ENCODE measurements around the gene ITPRIP.

ITPRIP gene

DNA sequence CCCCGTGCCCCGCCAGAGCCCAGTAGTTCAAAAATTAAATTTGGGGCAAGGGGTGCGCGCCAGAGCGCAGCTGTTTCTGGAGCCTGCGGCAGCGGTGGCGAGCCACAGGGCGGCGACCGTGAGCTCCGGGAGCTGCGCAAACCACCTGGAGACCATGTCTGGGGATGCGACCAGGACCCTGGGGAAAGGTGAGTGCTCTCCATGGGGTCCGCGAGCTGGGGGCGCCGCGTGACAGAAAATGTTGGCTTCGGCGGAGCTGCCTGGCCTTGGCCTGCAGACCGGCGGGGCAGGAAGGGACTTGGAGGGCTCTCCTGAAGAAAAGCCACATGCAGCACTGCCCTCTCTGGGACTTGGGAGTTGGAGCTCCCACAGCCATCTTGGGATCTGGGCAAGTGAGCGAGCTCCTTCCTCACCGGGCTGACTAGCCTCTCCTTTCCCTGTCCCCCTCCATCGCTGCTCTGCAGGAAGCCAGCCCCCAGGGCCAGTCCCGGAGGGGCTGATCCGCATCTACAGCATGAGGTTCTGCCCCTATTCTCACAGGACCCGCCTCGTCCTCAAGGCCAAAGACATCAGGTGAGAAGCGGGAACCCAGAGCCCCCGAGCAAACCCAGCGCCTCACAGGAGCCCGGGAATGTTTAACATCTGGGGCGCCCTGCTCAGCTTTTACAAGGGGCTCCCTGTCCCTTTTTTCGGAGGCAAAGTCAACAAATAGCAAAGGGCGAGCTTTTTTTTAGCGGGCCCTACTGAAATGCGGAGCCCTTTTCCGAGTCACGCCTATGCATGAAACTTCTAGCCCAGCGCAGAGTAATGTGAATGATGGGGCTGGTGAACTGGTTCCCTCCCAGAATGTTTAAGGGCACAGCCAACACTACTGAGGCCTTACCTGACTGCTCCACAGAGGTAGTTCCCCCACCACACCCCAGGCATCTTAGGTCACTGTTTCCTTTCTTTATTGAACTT is 63.2 kb downstream of the ITPRIP start (continued):
- no peak for TF ChIP-seq RBAK (tag by site-specific recombination; IDR thresholded peaks at IDR 0.05)
- TF ChIP-seq YY2 (tag by site-specific recombination; IDR thresholded peaks at IDR 0.05) = peak; percentile 64; the same call in 1 of the 2 replicates
- TF ChIP-seq ZNF302 (tag by site-specific recombination; IDR thresholded peaks at IDR 0.05; ENCODE audit: low read depth) = no peak
- TF ChIP-seq ZNF501 (tag by site-specific recombination; IDR thresholded peaks at IDR 0.05) = peak; percentile 39; the same call in 1 of the 2 replicates
- TF ChIP-seq ZNF426 (tag by site-specific recombination; IDR thresholded peaks at IDR 0.05) = no peak
- no peak for TF ChIP-seq ZNF555 (tag by site-specific recombination; conservative IDR thresholded peaks at IDR 0.05)
- no peak for TF ChIP-seq BCL11A (tag by site-specific recombination; IDR thresholded peaks at IDR 0.05; ENCODE audit: low read depth)
- TF ChIP-seq, protein P1, sequence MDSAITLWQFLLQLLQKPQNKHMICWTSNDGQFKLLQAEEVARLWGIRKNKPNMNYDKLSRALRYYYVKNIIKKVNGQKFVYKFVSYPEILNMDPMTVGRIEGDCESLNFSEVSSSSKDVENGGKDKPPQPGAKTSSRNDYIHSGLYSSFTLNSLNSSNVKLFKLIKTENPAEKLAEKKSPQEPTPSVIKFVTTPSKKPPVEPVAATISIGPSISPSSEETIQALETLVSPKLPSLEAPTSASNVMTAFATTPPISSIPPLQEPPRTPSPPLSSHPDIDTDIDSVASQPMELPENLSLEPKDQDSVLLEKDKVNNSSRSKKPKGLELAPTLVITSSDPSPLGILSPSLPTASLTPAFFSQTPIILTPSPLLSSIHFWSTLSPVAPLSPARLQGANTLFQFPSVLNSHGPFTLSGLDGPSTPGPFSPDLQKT (IDR thresholded peaks at IDR 0.05; ENCODE audit: borderline replicate concordance, low read depth, low read length) = no peak
- TF ChIP-seq ZEB2 (tag by site-specific recombination; IDR thresholded peaks at IDR 0.05) = peak; percentile 78
- no peak for TF ChIP-seq ZNF670 (tag by site-specific recombination; IDR thresholded peaks at IDR 0.05; ENCODE audit: low read depth)
- TF ChIP-seq ZFP41 (tag by site-specific recombination; IDR thresholded peaks at IDR 0.05; ENCODE audit: borderline replicate concordance) = no peak
- TF ChIP-seq ZNF561 (tag by site-specific recombination; IDR thresholded peaks at IDR 0.05; ENCODE audit: borderline replicate concordance) = peak; percentile 86; the same call in 1 of the 2 replicates
- TF ChIP-seq ZNF654 (tag by site-specific recombination; IDR thresholded peaks at IDR 0.05; ENCODE audit: low read depth) = peak; percentile 33
- no peak for TF ChIP-seq WT1 (tag by site-specific recombination; IDR thresholded peaks at IDR 0.05)
- TF ChIP-seq, protein P2, sequence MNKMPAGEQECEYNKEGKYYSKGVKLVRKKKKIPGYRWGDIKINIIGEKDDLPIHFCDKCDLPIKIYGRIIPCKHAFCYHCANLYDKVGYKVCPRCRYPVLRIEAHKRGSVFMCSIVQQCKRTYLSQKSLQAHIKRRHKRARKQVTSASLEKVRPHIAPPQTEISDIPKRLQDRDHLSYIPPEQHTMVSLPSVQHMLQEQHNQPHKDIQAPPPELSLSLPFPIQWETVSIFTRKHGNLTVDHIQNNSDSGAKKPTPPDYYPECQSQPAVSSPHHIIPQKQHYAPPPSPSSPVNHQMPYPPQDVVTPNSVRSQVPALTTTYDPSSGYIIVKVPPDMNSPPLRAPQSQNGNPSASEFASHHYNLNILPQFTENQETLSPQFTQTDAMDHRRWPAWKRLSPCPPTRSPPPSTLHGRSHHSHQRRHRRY (tag by site-specific recombination; IDR thresholded peaks at IDR 0.05) = no peak
- TF ChIP-seq ZNF558 (tag by site-specific recombination; IDR thresholded peaks at IDR 0.05) = no peak
- no peak for TF ChIP-seq BCL11B (tag by site-specific recombination; IDR thresholded peaks at IDR 0.05; ENCODE audit: low read depth)
- TF ChIP-seq ZNF624 (tag by site-specific recombination; IDR thresholded peaks at IDR 0.05) = no peak
- no peak for TF ChIP-seq ZSCAN30 (tag by site-specific recombination; IDR thresholded peaks at IDR 0.05)
- TF ChIP-seq, protein P3, sequence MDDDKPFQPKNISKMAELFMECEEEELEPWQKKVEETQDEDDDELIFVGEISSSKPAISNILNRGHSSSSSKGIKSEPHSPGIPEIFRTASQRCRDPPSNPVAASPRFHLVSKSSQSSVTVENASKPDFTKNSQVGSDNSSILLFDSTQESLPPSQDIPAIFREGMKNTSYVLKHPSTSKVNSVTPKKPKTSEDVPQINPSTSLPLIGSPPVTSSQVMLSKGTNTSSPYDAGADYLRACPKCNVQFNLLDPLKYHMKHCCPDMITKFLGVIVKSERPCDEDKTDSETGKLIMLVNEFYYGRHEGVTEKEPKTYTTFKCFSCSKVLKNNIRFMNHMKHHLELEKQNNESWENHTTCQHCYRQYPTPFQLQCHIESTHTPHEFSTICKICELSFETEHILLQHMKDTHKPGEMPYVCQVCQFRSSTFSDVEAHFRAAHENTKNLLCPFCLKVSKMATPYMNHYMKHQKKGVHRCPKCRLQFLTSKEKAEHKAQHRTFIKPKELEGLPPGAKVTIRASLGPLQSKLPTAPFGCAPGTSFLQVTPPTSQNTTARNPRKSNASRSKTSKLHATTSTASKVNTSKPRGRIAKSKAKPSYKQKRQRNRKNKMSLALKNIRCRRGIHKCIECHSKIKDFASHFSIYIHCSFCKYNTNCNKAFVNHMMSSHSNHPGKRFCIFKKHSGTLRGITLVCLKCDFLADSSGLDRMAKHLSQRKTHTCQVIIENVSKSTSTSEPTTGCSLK (tag by site-specific recombination; IDR thresholded peaks at IDR 0.05) = no peak
- no peak for TF ChIP-seq ZNF133 (tag by site-specific recombination; IDR thresholded peaks at IDR 0.05)
- TF ChIP-seq ZNF23 (tag by site-specific recombination; IDR thresholded peaks at IDR 0.05; ENCODE audit: borderline replicate concordance) = no peak
- no peak for TF ChIP-seq ZNF596 (tag by site-specific recombination; IDR thresholded peaks at IDR 0.05)
- no peak for TF ChIP-seq ZNF747 (tag by site-specific recombination; IDR thresholded peaks at IDR 0.05)
- no peak for TF ChIP-seq ZNF146 (tag by site-specific recombination; IDR thresholded peaks at IDR 0.05)
- TF ChIP-seq, protein P4, sequence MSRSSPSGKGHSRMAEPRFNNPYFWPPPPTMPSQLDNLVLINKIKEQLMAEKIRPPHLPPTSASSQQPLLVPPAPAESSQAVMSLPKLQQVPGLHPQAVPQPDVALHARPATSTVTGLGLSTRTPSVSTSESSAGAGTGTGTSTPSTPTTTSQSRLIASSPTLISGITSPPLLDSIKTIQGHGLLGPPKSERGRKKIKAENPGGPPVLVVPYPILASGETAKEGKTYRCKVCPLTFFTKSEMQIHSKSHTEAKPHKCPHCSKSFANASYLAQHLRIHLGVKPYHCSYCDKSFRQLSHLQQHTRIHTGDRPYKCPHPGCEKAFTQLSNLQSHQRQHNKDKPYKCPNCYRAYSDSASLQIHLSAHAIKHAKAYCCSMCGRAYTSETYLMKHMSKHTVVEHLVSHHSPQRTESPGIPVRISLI (tag by site-specific recombination; IDR thresholded peaks at IDR 0.05) = no peak
- TF ChIP-seq, protein P5, sequence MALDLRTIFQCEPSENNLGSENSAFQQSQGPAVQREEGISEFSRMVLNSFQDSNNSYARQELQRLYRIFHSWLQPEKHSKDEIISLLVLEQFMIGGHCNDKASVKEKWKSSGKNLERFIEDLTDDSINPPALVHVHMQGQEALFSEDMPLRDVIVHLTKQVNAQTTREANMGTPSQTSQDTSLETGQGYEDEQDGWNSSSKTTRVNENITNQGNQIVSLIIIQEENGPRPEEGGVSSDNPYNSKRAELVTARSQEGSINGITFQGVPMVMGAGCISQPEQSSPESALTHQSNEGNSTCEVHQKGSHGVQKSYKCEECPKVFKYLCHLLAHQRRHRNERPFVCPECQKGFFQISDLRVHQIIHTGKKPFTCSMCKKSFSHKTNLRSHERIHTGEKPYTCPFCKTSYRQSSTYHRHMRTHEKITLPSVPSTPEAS (tag by site-specific recombination; IDR thresholded peaks at IDR 0.05) = peak; percentile 29; the same call in 1 of the 2 replicates
- TF ChIP-seq GLIS1 (tag by site-specific recombination; IDR thresholded peaks at IDR 0.05) = peak; percentile 60
- TF ChIP-seq ZNF335 (tag by site-specific recombination; conservative IDR thresholded peaks at IDR 0.05) = peak; percentile 46
- no peak for TF ChIP-seq ZNF311 (tag by site-specific recombination; IDR thresholded peaks at IDR 0.05; ENCODE audit: borderline replicate concordance)
- TF ChIP-seq ZNF24 (tag by site-specific recombination; IDR thresholded peaks at IDR 0.05) = no peak
- no peak for TF ChIP-seq ZNF239 (tag by site-specific recombination; IDR thresholded peaks at IDR 0.05)
- TF ChIP-seq ZNF114 (tag by site-specific recombination; IDR thresholded peaks at IDR 0.05) = no peak
- no peak for TF ChIP-seq ZNF341 (tag by site-specific recombination; IDR thresholded peaks at IDR 0.05; ENCODE audit: low read depth)
